ENCODE measurements around the gene C5orf52.

The C5orf52 gene

DNA sequence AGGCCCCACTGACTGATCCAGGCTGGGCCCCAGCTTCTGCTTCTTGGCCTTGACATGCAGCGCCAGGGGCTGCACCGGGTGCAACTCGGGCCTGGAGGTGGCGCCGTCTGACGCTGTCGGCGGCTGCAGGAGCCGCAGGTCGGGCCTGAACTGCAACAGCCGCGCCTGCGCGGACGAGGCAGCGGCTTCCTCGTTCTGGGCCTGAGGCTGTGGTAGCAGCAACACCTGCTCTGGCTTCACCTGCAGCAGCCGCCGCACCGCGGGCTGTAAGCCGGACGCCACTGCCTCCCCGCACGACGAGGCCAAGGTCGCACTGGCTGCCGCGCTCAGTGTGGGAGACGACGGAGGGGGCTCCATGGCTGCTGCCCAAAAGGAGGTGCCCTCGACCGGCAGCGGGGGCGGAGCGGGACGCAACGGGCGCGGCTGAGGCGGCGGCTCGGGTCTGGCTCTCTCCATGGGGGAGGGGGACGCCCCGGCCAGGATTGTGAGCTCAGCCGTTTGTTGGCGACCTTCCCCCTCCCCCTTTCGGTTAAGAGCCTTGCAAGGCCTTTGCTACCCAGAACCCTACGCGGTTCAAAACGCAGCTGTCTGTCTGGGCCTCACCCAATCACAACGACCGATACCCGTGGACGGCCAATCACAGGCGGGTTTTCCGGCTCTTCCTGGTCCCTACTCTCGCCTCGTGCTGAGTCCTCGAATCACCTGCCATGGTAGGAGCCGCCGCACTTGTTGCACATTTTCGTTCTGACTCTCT is 19.5 kb upstream of the C5orf52 start:
- Histone ChIP-seq H3K27ac (ENCODE audit: extremely low read depth, low read depth, low read length) (no peak overlapping the region), H3K4me3 (ENCODE audit: low read depth, low read length) (no peak overlapping the region), H3K36me3 (ENCODE audit: control insufficient read depth in 2 of 2, insufficient read depth in 1 of 2, low read length in 2 of 2) (no peaks in the 10 kb centered on the region), H3K4me1 (ENCODE audit: control insufficient read depth, insufficient read depth, low read length) (no peaks in the 10 kb centered on the region), H3K9me3 (ENCODE audit: control insufficient read depth, insufficient read depth, low read depth, low read length) (no peaks in the 10 kb centered on the region)
- TF ChIP-seq SCRT2 (tag by site-specific recombination; IDR thresholded peaks at IDR 0.05) (peak; percentile 40; the same call in 1 of the 2 replicates), ZNF202 (tag by site-specific recombination; IDR thresholded peaks at IDR 0.05; ENCODE audit: borderline replicate concordance) (no peak), ZNF121 (tag by site-specific recombination; IDR thresholded peaks at IDR 0.05) (no peak)
- TF ChIP-seq, protein P1, sequence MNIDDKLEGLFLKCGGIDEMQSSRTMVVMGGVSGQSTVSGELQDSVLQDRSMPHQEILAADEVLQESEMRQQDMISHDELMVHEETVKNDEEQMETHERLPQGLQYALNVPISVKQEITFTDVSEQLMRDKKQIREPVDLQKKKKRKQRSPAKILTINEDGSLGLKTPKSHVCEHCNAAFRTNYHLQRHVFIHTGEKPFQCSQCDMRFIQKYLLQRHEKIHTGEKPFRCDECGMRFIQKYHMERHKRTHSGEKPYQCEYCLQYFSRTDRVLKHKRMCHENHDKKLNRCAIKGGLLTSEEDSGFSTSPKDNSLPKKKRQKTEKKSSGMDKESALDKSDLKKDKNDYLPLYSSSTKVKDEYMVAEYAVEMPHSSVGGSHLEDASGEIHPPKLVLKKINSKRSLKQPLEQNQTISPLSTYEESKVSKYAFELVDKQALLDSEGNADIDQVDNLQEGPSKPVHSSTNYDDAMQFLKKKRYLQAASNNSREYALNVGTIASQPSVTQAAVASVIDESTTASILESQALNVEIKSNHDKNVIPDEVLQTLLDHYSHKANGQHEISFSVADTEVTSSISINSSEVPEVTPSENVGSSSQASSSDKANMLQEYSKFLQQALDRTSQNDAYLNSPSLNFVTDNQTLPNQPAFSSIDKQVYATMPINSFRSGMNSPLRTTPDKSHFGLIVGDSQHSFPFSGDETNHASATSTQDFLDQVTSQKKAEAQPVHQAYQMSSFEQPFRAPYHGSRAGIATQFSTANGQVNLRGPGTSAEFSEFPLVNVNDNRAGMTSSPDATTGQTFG (tag by site-specific recombination; IDR thresholded peaks at IDR 0.05; ENCODE audit: borderline replicate concordance), result no peak
- POLR2A ChIA-PET, result no interaction called here
- CTCF ChIA-PET, result no interaction called here

DNA sequence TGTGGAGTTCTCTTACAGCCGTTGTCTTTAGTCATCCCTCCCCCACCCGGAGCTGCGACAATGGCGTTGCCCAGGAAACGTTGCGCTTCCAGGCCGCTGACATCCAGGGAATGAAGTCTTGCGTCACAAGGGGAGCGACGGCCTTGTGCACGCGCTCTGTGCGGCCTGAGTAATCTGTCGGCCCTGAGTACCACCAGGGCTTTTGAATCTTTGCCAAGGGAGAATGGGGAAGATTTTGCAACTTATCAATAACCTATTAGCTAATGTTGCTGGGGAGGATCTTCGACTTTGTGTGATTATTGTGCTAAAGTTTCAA is 19.0 kb upstream of the C5orf52 start, which contains the start of gene SOX30:
SOX30 (minus strand) TSS at position 62 of the 316 bp plus-strand sequence. CDS start 360 bp downstream, outside the sequence.
- Histone ChIP-seq H3K36me3 (ENCODE audit: control insufficient read depth in 2 of 2, insufficient read depth in 1 of 2, low read length in 2 of 2) (no peaks in the 10 kb centered on the region), H3K27ac (ENCODE audit: extremely low read depth, low read depth, low read length) (no peak within 1 kb of the TSS), H3K4me1 (ENCODE audit: control insufficient read depth, insufficient read depth, low read length) (no peaks in the 10 kb centered on the region), H3K9me3 (ENCODE audit: control insufficient read depth, insufficient read depth, low read depth, low read length) (no peaks in the 10 kb centered on the region), H3K4me3 (ENCODE audit: low read depth, low read length) (no peak within 1 kb of the TSS)
- ChIA-PET CTCF (no interaction called here), POLR2A (no interaction called here)
- no peak for TF ChIP-seq ZNF560 (tag by site-specific recombination; IDR thresholded peaks at IDR 0.05; ENCODE audit: borderline replicate concordance)
- TF ChIP-seq, protein P2, sequence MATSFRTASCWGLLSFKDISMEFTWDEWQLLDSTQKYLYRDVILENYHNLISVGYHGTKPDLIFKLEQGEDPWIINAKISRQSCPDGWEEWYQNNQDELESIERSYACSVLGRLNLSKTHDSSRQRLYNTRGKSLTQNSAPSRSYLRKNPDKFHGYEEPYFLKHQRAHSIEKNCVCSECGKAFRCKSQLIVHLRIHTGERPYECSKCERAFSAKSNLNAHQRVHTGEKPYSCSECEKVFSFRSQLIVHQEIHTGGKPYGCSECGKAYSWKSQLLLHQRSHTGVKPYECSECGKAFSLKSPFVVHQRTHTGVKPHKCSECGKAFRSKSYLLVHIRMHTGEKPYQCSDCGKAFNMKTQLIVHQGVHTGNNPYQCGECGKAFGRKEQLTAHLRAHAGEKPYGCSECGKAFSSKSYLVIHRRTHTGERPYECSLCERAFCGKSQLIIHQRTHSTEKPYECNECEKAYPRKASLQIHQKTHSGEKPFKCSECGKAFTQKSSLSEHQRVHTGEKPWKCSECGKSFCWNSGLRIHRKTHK (tag by site-specific recombination; IDR thresholded peaks at IDR 0.05), result no peak
- TF ChIP-seq ZNF324 (tag by site-specific recombination; IDR thresholded peaks at IDR 0.05), result no peak
- TF ChIP-seq ZNF529 (tag by site-specific recombination; IDR thresholded peaks at IDR 0.05; ENCODE audit: insufficient replicate concordance), result no peak
- no peak for TF ChIP-seq OVOL3 (tag by site-specific recombination; IDR thresholded peaks at IDR 0.05)
- TF ChIP-seq, protein P3, sequence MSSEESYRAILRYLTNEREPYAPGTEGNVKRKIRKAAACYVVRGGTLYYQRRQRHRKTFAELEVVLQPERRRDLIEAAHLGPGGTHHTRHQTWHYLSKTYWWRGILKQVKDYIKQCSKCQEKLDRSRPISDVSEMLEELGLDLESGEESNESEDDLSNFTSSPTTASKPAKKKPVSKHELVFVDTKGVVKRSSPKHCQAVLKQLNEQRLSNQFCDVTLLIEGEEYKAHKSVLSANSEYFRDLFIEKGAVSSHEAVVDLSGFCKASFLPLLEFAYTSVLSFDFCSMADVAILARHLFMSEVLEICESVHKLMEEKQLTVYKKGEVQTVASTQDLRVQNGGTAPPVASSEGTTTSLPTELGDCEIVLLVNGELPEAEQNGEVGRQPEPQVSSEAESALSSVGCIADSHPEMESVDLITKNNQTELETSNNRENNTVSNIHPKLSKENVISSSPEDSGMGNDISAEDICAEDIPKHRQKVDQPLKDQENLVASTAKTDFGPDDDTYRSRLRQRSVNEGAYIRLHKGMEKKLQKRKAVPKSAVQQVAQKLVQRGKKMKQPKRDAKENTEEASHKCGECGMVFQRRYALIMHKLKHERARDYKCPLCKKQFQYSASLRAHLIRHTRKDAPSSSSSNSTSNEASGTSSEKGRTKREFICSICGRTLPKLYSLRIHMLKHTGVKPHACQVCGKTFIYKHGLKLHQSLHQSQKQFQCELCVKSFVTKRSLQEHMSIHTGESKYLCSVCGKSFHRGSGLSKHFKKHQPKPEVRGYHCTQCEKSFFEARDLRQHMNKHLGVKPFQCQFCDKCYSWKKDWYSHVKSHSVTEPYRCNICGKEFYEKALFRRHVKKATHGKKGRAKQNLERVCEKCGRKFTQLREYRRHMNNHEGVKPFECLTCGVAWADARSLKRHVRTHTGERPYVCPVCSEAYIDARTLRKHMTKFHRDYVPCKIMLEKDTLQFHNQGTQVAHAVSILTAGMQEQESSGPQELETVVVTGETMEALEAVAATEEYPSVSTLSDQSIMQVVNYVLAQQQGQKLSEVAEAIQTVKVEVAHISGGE (tag by site-specific recombination; conservative IDR thresholded peaks at IDR 0.05; ENCODE audit: low read depth), result no peak
- no peak for TF ChIP-seq ZNF558 (tag by site-specific recombination; IDR thresholded peaks at IDR 0.05)
- TF ChIP-seq ZNF394 (tag by site-specific recombination; IDR thresholded peaks at IDR 0.05; ENCODE audit: borderline replicate concordance), result no peak
- TF ChIP-seq PRDM1 (tag by site-specific recombination; IDR thresholded peaks at IDR 0.05), result no peak
- no peak for TF ChIP-seq ZNF112 (tag by site-specific recombination; IDR thresholded peaks at IDR 0.05)
- TF ChIP-seq ZNF837 (tag by site-specific recombination; IDR thresholded peaks at IDR 0.05), result no peak
- TF ChIP-seq SP2 (tag by site-specific recombination; IDR thresholded peaks at IDR 0.05), result no peak
- no peak for TF ChIP-seq ZNF473 (tag by site-specific recombination; IDR thresholded peaks at IDR 0.05)
- no peak for TF ChIP-seq ZNF335 (tag by site-specific recombination; conservative IDR thresholded peaks at IDR 0.05)
- no peak for TF ChIP-seq ZNF341 (tag by site-specific recombination; IDR thresholded peaks at IDR 0.05; ENCODE audit: low read depth)
- no peak for TF ChIP-seq HOXC10 (CRISPR knock-in tag; IDR thresholded peaks at IDR 0.05)
- no peak for TF ChIP-seq ZNF701 (tag by site-specific recombination; IDR thresholded peaks at IDR 0.05)
- no peak for TF ChIP-seq ZNF677 (tag by site-specific recombination; IDR thresholded peaks at IDR 0.05)

Measured in HEK293 (cell line).